Natural killer cell treated with Interleukin-12 subunit alpha and Interleukin-12 subunit beta and Interleukin-15 and Interleukin-18, amount 100 ng/mL, for 72 hours (primary cell): ENCODE measurements around the gene CRB1. TPM values are rescaled to one million over a fixed set of nuclear protein-coding genes. Genes with fewer than 3 reads are reported as not detected.

Experiments
- ATAC-seq, 2 donors: fragments of 150-1000 bp; cut with Tn5 transposase in 1 of 2; sonication (Bioruptor Pico), chemical (Tn5 transposase) in 1 of 2; 2 replicates each; pipeline ENCODE4 v1.10.0; 2021
- DNase-seq: peaks from one replicate; pipeline ENCODE4 v3.0.0; 2022; ENCODE audit warnings: low spot score
- H3K27ac Mint-ChIP-seq, 2 donors: 1 replicate in 1 of 2; 2 replicates in 1 of 2; pipeline ENCODE4 v1.8.0; 2022; ENCODE audit warnings: mixed read lengths in 2 of 2, mild to moderate bottlenecking in 1 of 2, moderate library complexity in 1 of 2
- H3K27me3 Mint-ChIP-seq, 2 donors: 1 replicate in 1 of 2; 2 replicates in 1 of 2; pipeline ENCODE4 v1.8.0; 2022; ENCODE audit warnings: mixed read lengths in 2 of 2
- H3K36me3 Mint-ChIP-seq: one replicate; pipeline ENCODE4 v1.8.0; 2022; ENCODE audit warnings: mixed read lengths
- H3K4me1 Mint-ChIP-seq, 2 donors: 1 replicate in 1 of 2; 2 replicates in 1 of 2; pipeline ENCODE4 v1.8.0; 2022; ENCODE audit warnings: low read depth in 2 of 2, mixed read lengths in 2 of 2, mild to moderate bottlenecking in 1 of 2
- H3K4me3 Mint-ChIP-seq: one replicate; pipeline ENCODE4 v1.8.0; 2022; ENCODE audit warnings: mixed read lengths
- H3K9me3 Mint-ChIP-seq: 2 replicates; pipeline ENCODE4 v1.8.0; 2022; ENCODE audit warnings: mixed read lengths
- total RNA-seq, 2 donors: library from RNA; stranded (reverse); gene quantifications; one replicate each; pipeline ENCODE4 v1.2.3, GENCODE V29; 2022

CRB1 gene
- total RNA-seq: under 1 TPM in 1 of 2 donors, not detected in 1; 0.59 TPM

DNA sequence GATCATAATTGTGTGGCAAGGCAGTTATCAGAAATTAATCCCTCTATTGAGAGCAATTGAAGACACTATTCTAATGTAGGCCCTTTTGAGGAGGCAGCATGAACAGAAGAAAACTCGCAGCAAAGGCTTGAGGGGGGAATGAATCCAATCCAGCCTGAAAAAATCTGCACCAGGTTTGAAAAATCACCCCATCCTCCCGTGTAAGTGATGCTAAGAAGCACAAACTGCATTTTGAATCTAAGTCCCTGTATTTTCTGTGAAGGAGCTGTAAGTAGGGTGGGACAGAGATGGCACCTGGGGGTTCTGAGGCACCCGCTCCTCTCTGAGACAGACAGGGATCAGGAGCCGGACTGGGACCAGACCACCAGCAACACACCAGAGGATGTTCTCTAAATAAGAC is at the start of gene CRB1:
Gene CRB1, plus strand, starts transcription at position 241 of the 400 bp plus-strand sequence. CDS start 161 bp downstream, outside the sequence.
- no peak for DNase-seq
- no peaks in the 10 kb centered on the region for H3K9me3 Mint-ChIP-seq

DNA sequence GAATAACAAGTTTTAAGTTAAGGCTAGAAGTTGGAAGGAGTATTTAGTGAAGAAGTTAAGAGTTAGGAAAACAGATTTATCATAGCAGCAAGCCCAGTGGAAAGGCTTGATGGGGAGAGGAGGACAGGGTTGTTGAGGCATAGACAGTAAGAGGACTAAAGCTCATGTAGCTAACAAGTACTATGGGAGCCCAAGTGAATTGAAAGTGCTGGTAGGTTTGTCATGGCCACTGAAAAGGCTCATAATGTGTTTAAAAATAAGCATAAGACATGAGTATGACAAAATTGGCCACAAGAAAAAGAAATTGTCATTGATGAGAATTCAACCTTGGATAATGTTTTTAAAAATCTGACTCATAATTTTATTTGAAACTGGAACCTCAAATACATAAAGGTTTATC is 49.2 kb upstream of the CRB1 start:
- peaks cover 0 to 1% of the 10 kb centered on the region in 2 donors for H3K27me3 Mint-ChIP-seq
- H3K4me1 Mint-ChIP-seq: no peaks in the 10 kb centered on the region
- H3K9me3 Mint-ChIP-seq: no peaks in the 10 kb centered on the region
- no peak overlapping the region for H3K4me3 Mint-ChIP-seq
- ATAC-seq: no peak
- no peak for DNase-seq
- no peak overlapping the region for H3K27ac Mint-ChIP-seq
- peaks cover 1% of the 10 kb centered on the region for H3K36me3 Mint-ChIP-seq

More for the DNA sequence above, at the start of gene CRB1:
- Mint-ChIP-seq H3K4me1 (no peaks in the 10 kb centered on the region), H3K4me3 (no peak within 1 kb of the TSS), H3K27ac (no peak within 1 kb of the TSS), H3K36me3 (no peaks in the 10 kb centered on the region), H3K27me3 (peaks cover 10 to 31% of the 10 kb centered on the region in 2 donors)
- no peak for ATAC-seq

- H3K4me1 Mint-ChIP-seq: no peaks in the 10 kb centered on the region
- no peaks in the 10 kb centered on the region for H3K27me3 Mint-ChIP-seq
- no peak overlapping the region for H3K4me3 Mint-ChIP-seq
- ATAC-seq (no peak), DNase-seq (no peak)
- H3K36me3 Mint-ChIP-seq: no peaks in the 10 kb centered on the region
- H3K9me3 Mint-ChIP-seq: no peaks in the 10 kb centered on the region
- H3K27ac Mint-ChIP-seq: no peak overlapping the region
Measured at GRCh38 chr1:197222025-197222685, 45.9 kb upstream of the CRB1 start.

GRCh38 chr1:197222780-197223179 is 45.3 kb upstream of the CRB1 start:
- no peak for ATAC-seq
- DNase-seq: no peak
- Mint-ChIP-seq H3K27me3 (no peaks in the 10 kb centered on the region), H3K9me3 (no peaks in the 10 kb centered on the region), H3K36me3 (no peaks in the 10 kb centered on the region), H3K4me1 (no peaks in the 10 kb centered on the region), H3K27ac (no peak overlapping the region), H3K4me3 (no peak overlapping the region)

DNA sequence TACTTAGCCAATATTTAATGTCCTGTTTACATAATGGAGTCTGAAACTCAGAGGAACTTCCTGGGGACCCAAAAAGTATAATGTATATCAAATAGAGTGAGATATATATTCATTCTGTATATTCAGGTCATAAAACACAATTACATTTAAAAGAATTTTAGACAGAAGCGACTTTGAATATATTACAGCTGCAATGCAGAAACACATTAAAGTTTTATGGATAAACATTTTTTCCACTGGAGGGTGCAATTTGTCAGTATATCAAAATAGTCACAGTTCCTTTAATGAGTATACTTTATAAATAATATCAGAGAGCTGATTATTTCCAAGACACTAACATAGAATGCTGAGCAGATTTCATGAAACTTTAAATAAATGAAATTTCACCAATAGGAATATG is 43.9 kb upstream of the CRB1 start:
- Mint-ChIP-seq H3K27me3 (no peaks in the 10 kb centered on the region), H3K4me3 (no peak overlapping the region), H3K27ac (no peak overlapping the region), H3K36me3 (no peaks in the 10 kb centered on the region), H3K4me1 (no peaks in the 10 kb centered on the region), H3K9me3 (no peaks in the 10 kb centered on the region)
- no peak for ATAC-seq
- no peak for DNase-seq

DNA sequence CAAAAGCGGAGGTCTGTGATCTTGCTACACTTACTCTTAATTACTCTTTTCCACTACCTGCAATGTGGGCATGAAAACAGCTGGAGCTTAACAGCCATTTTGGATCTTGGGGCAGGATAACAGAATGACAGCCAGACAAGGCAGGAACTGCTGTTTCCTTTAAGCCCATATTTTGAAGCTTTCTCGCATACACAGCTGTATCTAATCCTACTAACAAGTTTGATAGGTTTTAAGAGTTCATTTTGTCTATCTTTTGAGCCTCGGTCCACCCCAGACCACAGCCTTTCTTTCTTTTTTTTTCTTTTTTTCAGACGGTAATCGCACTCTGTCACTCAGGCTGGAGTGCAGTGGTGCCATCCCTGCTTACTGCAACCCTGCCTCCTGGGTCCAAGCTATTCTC is 42.4 kb upstream of the CRB1 start:
- Mint-ChIP-seq H3K4me3 (no peak overlapping the region), H3K36me3 (no peaks in the 10 kb centered on the region), H3K27ac (no peak overlapping the region), H3K9me3 (no peaks in the 10 kb centered on the region), H3K4me1 (no peaks in the 10 kb centered on the region), H3K27me3 (peaks cover 0 to 3% of the 10 kb centered on the region in 2 donors)
- DNase-seq (no peak), ATAC-seq (no peak)

- no peaks in the 10 kb centered on the region for H3K9me3 Mint-ChIP-seq
Measured at GRCh38 chr1:197234581-197234980, 33.5 kb upstream of the CRB1 start.

GRCh38 chr1:197235355-197235754 is 32.7 kb upstream of the CRB1 start:
- no peaks in the 10 kb centered on the region for H3K36me3 Mint-ChIP-seq
- no peaks in the 10 kb centered on the region for H3K9me3 Mint-ChIP-seq
- no peak overlapping the region for H3K27ac Mint-ChIP-seq
- DNase-seq: no peak
- no peak for ATAC-seq
- no peak overlapping the region for H3K4me3 Mint-ChIP-seq
- H3K4me1 Mint-ChIP-seq: no peaks in the 10 kb centered on the region
- peaks cover 2 to 12% of the 10 kb centered on the region in 2 donors for H3K27me3 Mint-ChIP-seq

More at GRCh38 chr1:197234581-197234980, 33.5 kb upstream of the CRB1 start:
- H3K4me1 Mint-ChIP-seq: no peaks in the 10 kb centered on the region
- H3K27ac Mint-ChIP-seq: no peak overlapping the region
- peaks cover 1 to 12% of the 10 kb centered on the region in 2 donors for H3K27me3 Mint-ChIP-seq
- no peak for ATAC-seq
- no peak overlapping the region for H3K4me3 Mint-ChIP-seq
- H3K36me3 Mint-ChIP-seq: no peaks in the 10 kb centered on the region
- no peak for DNase-seq

DNA sequence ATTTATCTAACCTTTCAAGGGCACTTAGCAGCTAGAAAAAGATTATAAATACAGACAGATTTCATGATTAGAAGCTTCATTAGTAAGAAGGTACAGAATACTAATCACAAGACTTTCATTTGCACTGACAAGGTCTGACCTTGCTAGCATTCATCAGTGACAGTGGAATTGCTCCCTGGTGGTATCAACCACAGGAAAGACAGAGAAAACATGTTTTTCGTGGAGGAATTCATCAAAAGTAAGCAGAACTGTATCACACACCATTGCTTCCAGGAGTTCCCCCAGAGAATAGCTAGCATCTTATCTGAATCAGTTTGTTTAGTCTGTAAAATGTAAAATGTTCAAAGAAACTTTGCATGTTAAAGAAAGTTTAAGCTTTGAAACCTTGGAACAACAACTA is 20.6 kb upstream of the CRB1 start:
- Mint-ChIP-seq H3K36me3 (peaks cover 6% of the 10 kb centered on the region), H3K27ac (no peak overlapping the region)

GRCh38 chr1:197249324-197249723 is 18.7 kb upstream of the CRB1 start:
- H3K4me1 Mint-ChIP-seq: no peaks in the 10 kb centered on the region
- no peaks in the 10 kb centered on the region for H3K9me3 Mint-ChIP-seq
- ATAC-seq (no peak), DNase-seq (no peak)
- H3K4me3 Mint-ChIP-seq: no peak overlapping the region
- no peak overlapping the region for H3K27ac Mint-ChIP-seq
- no peaks in the 10 kb centered on the region for H3K36me3 Mint-ChIP-seq
- peaks cover 6 to 33% of the 10 kb centered on the region in 2 donors for H3K27me3 Mint-ChIP-seq

More for the DNA sequence above, 20.6 kb upstream of the CRB1 start:
- DNase-seq (no peak), ATAC-seq (no peak)
- Mint-ChIP-seq H3K27me3 (peaks cover 16 to 47% of the 10 kb centered on the region in 2 donors), H3K4me3 (no peak overlapping the region), H3K9me3 (no peaks in the 10 kb centered on the region), H3K4me1 (no peaks in the 10 kb centered on the region)

DNA sequence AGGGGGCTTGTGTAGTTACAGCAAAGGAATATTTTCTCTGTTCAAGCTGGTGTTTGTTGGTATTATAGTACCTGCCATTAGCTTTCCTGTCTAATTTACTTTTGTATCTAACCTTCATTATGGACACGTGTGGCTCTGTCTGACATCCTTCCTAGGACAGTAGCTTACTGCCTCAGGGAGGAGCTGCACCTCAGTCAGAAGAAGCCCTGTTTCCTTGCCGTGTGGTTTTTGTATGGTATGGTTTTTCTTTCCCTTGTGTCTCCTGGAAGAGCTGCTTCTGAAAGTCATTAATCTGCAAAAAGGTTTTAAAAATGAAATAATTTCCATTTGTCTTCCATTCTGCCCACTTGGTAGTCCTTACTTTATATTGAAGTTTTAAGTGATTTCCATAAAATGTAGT is 17.4 kb upstream of the CRB1 start:
- no peak overlapping the region for H3K27ac Mint-ChIP-seq
- no peaks in the 10 kb centered on the region for H3K9me3 Mint-ChIP-seq
- no peak overlapping the region for H3K4me3 Mint-ChIP-seq
- ATAC-seq (no peak), DNase-seq (no peak)
- H3K4me1 Mint-ChIP-seq: no peaks in the 10 kb centered on the region
- peaks cover 4 to 26% of the 10 kb centered on the region in 2 donors for H3K27me3 Mint-ChIP-seq
- H3K36me3 Mint-ChIP-seq: no peaks in the 10 kb centered on the region

GRCh38 chr1:197252973-197253372 is 15.1 kb upstream of the CRB1 start:
- H3K27ac Mint-ChIP-seq: no peak overlapping the region
- no peak overlapping the region for H3K4me3 Mint-ChIP-seq
- H3K4me1 Mint-ChIP-seq: no peaks in the 10 kb centered on the region

DNA sequence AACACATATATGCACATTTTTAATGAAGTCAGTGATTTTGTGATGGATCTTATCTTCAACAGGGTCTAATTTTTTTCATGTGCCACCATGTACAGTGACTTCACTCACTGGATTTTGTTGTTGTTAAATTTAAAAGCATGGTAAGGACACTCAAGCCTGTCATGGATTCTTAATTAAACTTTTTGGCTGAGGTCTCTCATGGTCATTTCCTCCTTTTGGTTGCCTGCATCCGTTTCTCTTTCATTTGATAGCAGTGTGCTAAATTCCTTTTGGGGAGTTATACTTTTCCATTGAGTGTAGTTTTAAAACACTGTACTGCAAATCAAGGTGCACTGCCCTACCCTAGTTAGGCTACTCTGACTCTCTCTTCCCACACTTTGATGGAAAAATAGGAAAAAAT is 13.2 kb upstream of the CRB1 start:
- H3K27ac Mint-ChIP-seq: no peak overlapping the region
- peaks cover 0 to 24% of the 10 kb centered on the region in 2 donors for H3K27me3 Mint-ChIP-seq
- no peak overlapping the region for H3K4me3 Mint-ChIP-seq
- no peak for DNase-seq
- no peak for ATAC-seq
- no peaks in the 10 kb centered on the region for H3K4me1 Mint-ChIP-seq
- no peaks in the 10 kb centered on the region for H3K9me3 Mint-ChIP-seq
- H3K36me3 Mint-ChIP-seq: no peaks in the 10 kb centered on the region

More at GRCh38 chr1:197252973-197253372, 15.1 kb upstream of the CRB1 start:
- DNase-seq (no peak), ATAC-seq (no peak)
- H3K27me3 Mint-ChIP-seq: peaks cover 4 to 26% of the 10 kb centered on the region in 2 donors
- H3K9me3 Mint-ChIP-seq: no peaks in the 10 kb centered on the region
- H3K36me3 Mint-ChIP-seq: no peaks in the 10 kb centered on the region

- H3K27me3 Mint-ChIP-seq: peaks cover 5 to 35% of the 10 kb centered on the region in 2 donors
- DNase-seq (no peak), ATAC-seq (no peak)
- H3K27ac Mint-ChIP-seq: no peak overlapping the region
- H3K36me3 Mint-ChIP-seq: no peaks in the 10 kb centered on the region
- no peak overlapping the region for H3K4me3 Mint-ChIP-seq
- no peaks in the 10 kb centered on the region for H3K4me1 Mint-ChIP-seq
- no peaks in the 10 kb centered on the region for H3K9me3 Mint-ChIP-seq
Measured at GRCh38 chr1:197264936-197265567, 3.0 kb upstream of the CRB1 start.
